HEK293 (cell line): ENCODE results near the gene COL9A3.

Experiments used
- CTCF ChIA-PET: fragments of 350-600 bp; formaldehyde crosslinking; extraction: SDS; loops from one replicate; lab custom pipeline; 2021; ENCODE audit warnings: antibody characterized with exemption; lab: Yijun Ruan, JAX
- POLR2A ChIA-PET: fragments of 300-600 bp; formaldehyde crosslinking; extraction: SDS; loops from one replicate; lab custom pipeline; 2020; ENCODE audit warnings: antibody characterized with exemption, inconsistent platforms; lab: Yijun Ruan, JAX
- H3K27ac ChIP-seq: fragments of 200-500 bp; sonication (Bioruptor generic); 2 replicates; pipeline ENCODE4 v1.5.1; 2014; ENCODE audit warnings: low read depth, low read length, control low read depth, inconsistent platforms; ENCODE audit errors: extremely low read depth
- H3K36me3 ChIP-seq, 2 experiments: fragments of 200-500 bp in 1 of 2; sonication (Bioruptor generic) in 1 of 2; 1 replicate in 1 of 2; 2 replicates in 1 of 2; pipeline ENCODE4 v1.5.1; 2014 to 2017; ENCODE audit warnings: inconsistent platforms in 2 of 2, low read length in 2 of 2; ENCODE audit not compliant: control insufficient read depth in 2 of 2, insufficient read depth in 1 of 2
- H3K4me1 ChIP-seq: fragments of 200-500 bp; sonication (Bioruptor generic); 2 replicates; pipeline ENCODE4 v1.5.1; 2014; ENCODE audit warnings: mild to moderate bottlenecking, low read length, inconsistent platforms; ENCODE audit not compliant: control insufficient read depth, insufficient read depth
- H3K4me3 ChIP-seq: 2 replicates; pipeline ENCODE4 v1.5.1; 2011; ENCODE audit warnings: low read depth, mild to moderate bottlenecking, control low read depth, low read length, moderate library complexity
- H3K9me3 ChIP-seq: fragments of 200-500 bp; sonication (Bioruptor generic); 2 replicates; pipeline ENCODE4 v1.5.1; 2014; ENCODE audit warnings: low read depth, low read length, inconsistent platforms; ENCODE audit not compliant: control insufficient read depth, insufficient read depth
- IKZF3 ChIP-seq: fragments of 450-650 bp; IDR thresholded peaks from 2 replicates; pipeline ENCODE4 v1.5.0; 2018; ENCODE audit warnings: missing biosample characterization, mild to moderate bottlenecking, missing genetic modification characterization, moderate library complexity
- KLF10 ChIP-seq: fragments of 450-650 bp; IDR thresholded peaks from 2 replicates; pipeline ENCODE4 v1.5.1; 2018; ENCODE audit warnings: missing biosample characterization, mild to moderate bottlenecking, missing genetic modification characterization
- PRDM1 ChIP-seq: fragments of 450-650 bp; formaldehyde crosslinking; IDR thresholded peaks from 2 replicates; pipeline ENCODE4; 2016; ENCODE audit warnings: missing biosample characterization, missing genetic modification characterization
- SP7 ChIP-seq: fragments of 450-650 bp; formaldehyde crosslinking; IDR thresholded peaks from 2 replicates; pipeline ENCODE4 v1.5.1; 2016; ENCODE audit warnings: missing biosample characterization, missing genetic modification characterization
- ZBTB11 ChIP-seq: fragments of 450-650 bp; formaldehyde crosslinking; conservative IDR thresholded peaks from 2 replicates; pipeline ENCODE4 v1.5.1; 2016; ENCODE audit warnings: low read depth, missing biosample characterization, missing genetic modification characterization
- ZBTB17 ChIP-seq: fragments of 450-650 bp; formaldehyde crosslinking; IDR thresholded peaks from 2 replicates; pipeline ENCODE4 v1.5.1; 2016; ENCODE audit warnings: missing biosample characterization, missing genetic modification characterization
- ZBTB48 ChIP-seq: fragments of 450-650 bp; formaldehyde crosslinking; IDR thresholded peaks from 2 replicates; pipeline ENCODE4 v1.5.1; 2016; ENCODE audit warnings: missing biosample characterization, missing genetic modification characterization
- ZNF112 ChIP-seq: fragments of 450-650 bp; formaldehyde crosslinking; IDR thresholded peaks from 2 replicates; pipeline ENCODE4 v1.5.0; 2017; ENCODE audit warnings: missing biosample characterization, missing genetic modification characterization
- ZNF155 ChIP-seq: fragments of 450-650 bp; formaldehyde crosslinking; IDR thresholded peaks from 2 replicates; pipeline ENCODE4 v1.5.1; 2016; ENCODE audit warnings: missing biosample characterization, missing genetic modification characterization
- ZNF223 ChIP-seq: fragments of 450-650 bp; formaldehyde crosslinking; IDR thresholded peaks from 2 replicates; pipeline ENCODE4 v1.5.1; 2016; ENCODE audit warnings: missing biosample characterization, missing genetic modification characterization
- ZNF26 ChIP-seq: fragments of 450-650 bp; formaldehyde crosslinking; IDR thresholded peaks from 2 replicates; pipeline ENCODE4 v1.5.1; 2016; ENCODE audit warnings: missing biosample characterization, missing genetic modification characterization
- ZNF292 ChIP-seq: fragments of 450-650 bp; formaldehyde crosslinking; IDR thresholded peaks from 2 replicates; pipeline ENCODE4 v1.5.1; 2016; ENCODE audit warnings: low read depth, missing biosample characterization, missing genetic modification characterization, borderline replicate concordance
- ZNF324 ChIP-seq: fragments of 450-650 bp; formaldehyde crosslinking; IDR thresholded peaks from 2 replicates; pipeline ENCODE4 v1.5.1; 2016; ENCODE audit warnings: missing biosample characterization, missing genetic modification characterization
- ZNF341 ChIP-seq: fragments of 450-650 bp; formaldehyde crosslinking; IDR thresholded peaks from 2 replicates; pipeline ENCODE4; 2016; ENCODE audit warnings: low read depth, missing biosample characterization, missing genetic modification characterization
- ZNF350 ChIP-seq: fragments of 450-650 bp; formaldehyde crosslinking; IDR thresholded peaks from 2 replicates; pipeline ENCODE4 v1.5.0; 2017; ENCODE audit warnings: missing biosample characterization, mild to moderate bottlenecking, missing genetic modification characterization
- ZNF391 ChIP-seq: fragments of 450-650 bp; formaldehyde crosslinking; IDR thresholded peaks from 2 replicates; pipeline ENCODE4 v1.5.1; 2016; ENCODE audit warnings: low read depth, missing biosample characterization, missing genetic modification characterization, borderline replicate concordance
- ZNF518A ChIP-seq: fragments of 450-650 bp; formaldehyde crosslinking; conservative IDR thresholded peaks from 2 replicates; pipeline ENCODE4 v1.5.1; 2016; ENCODE audit warnings: low read depth, missing biosample characterization, missing genetic modification characterization
- ZNF561 ChIP-seq: fragments of 450-650 bp; IDR thresholded peaks from 2 replicates; pipeline ENCODE4 v1.5.1; 2018; ENCODE audit warnings: missing biosample characterization, missing genetic modification characterization, borderline replicate concordance
- ZNF645 ChIP-seq: fragments of 450-650 bp; formaldehyde crosslinking; IDR thresholded peaks from 2 replicates; pipeline ENCODE4; 2016; ENCODE audit warnings: missing biosample characterization, missing genetic modification characterization
- ZNF707 ChIP-seq: fragments of 450-650 bp; formaldehyde crosslinking; IDR thresholded peaks from 2 replicates; pipeline ENCODE4 v1.5.1; 2016; ENCODE audit warnings: missing biosample characterization, missing genetic modification characterization
- TF ChIP-seq, protein P1 (sequence below): fragments of 450-650 bp; formaldehyde crosslinking; IDR thresholded peaks from 2 replicates; pipeline ENCODE4 v1.5.1; 2016; ENCODE audit warnings: missing biosample characterization, missing genetic modification characterization, low read depth

COL9A3 gene

GRCh38 chr20:62804627-62805154 is 12.2 kb upstream of the COL9A3 start, which contains the start of gene OGFR (continued):
- no peak for TF ChIP-seq ZNF518A (tag by site-specific recombination)
- 0 out of 2 replicates have a peak, but pooled peaks have one; percentile 16 for TF ChIP-seq ZNF561 (tag by site-specific recombination)
- no peak for TF ChIP-seq ZBTB48
- no peak for TF ChIP-seq ZNF707 (tag by site-specific recombination)
- no peak for TF ChIP-seq ZBTB17 (tag by site-specific recombination)
- TF ChIP-seq ZNF292: no peak
- TF ChIP-seq ZNF155 (tag by site-specific recombination): no peak
- no peak for TF ChIP-seq ZNF350
- TF ChIP-seq ZNF223 (tag by site-specific recombination): no peak
- no peak for TF ChIP-seq ZNF341 (tag by site-specific recombination)
- TF ChIP-seq ZNF324: no peak
- TF ChIP-seq ZNF645 (tag by site-specific recombination): no peak
- TF ChIP-seq, protein P1, sequence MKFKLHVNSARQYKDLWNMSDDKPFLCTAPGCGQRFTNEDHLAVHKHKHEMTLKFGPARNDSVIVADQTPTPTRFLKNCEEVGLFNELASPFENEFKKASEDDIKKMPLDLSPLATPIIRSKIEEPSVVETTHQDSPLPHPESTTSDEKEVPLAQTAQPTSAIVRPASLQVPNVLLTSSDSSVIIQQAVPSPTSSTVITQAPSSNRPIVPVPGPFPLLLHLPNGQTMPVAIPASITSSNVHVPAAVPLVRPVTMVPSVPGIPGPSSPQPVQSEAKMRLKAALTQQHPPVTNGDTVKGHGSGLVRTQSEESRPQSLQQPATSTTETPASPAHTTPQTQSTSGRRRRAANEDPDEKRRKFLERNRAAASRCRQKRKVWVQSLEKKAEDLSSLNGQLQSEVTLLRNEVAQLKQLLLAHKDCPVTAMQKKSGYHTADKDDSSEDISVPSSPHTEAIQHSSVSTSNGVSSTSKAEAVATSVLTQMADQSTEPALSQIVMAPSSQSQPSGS (tag by site-specific recombination): no peak
- TF ChIP-seq KLF10: peak; percentile 89
- no peak for TF ChIP-seq ZNF391 (tag by site-specific recombination)

DNA sequence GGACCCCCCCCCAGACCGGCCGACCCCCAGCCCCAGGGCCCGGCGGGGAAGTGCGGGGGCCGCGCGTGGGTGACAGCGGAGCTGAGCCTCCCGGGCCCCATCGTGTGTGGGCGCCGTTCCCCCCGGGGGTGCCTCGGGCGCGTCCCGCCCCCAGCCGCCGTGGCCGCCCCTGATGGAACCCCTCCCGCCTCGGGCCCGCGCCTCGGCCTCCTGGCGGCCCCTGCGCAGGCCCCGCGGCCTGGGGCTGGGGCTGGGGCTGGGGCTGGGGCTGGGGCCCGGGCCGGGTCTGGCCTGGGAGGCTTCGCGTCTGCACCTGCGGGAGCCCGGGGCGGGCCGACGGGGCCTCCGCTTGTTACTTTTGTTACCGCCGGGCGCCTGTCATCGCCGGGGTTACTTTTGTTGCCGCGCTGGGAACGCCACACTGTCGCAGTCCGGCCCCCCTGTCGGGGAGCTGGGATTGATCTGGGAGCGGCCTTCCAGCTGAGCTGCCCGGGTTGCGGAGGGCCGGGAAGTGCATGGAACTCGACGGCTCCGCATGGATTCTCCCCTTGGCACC is 11.6 kb upstream of the COL9A3 start:
- ChIA-PET POLR2A (interaction anchor here (1.3 to 3.6 kb wide), 4 partner anchors 10 to 18 kb away, joined by 3 to 22 read pairs (median 5); partner anchors contain the start of gene MRGBP), CTCF (interaction anchor here (1.1 to 3.4 kb wide), 3 partner anchors 13 to 101 kb away, joined by 3 to 18 read pairs (median 4); no protein-coding TSS in a partner anchor)
- Histone ChIP-seq H3K27ac (peak overlapping the region; percentile 80), H3K4me1 (no peaks in the 10 kb centered on the region), H3K9me3 (no peaks in the 10 kb centered on the region), H3K36me3 (peaks cover 4 to 54% of the 10 kb centered on the region in 2 experiments; a peak in 2 of 3 replicates), H3K4me3 (peak overlapping the region; percentile 97)
- TF ChIP-seq ZNF292 (no peak), ZNF112 (tag by site-specific recombination) (no peak), ZNF26 (no peak), ZBTB11 (tag by site-specific recombination) (no peak), PRDM1 (tag by site-specific recombination) (no peak), IKZF3 (tag by site-specific recombination) (peak; percentile 43; the same call in 1 of the 2 replicates), SP7 (0 out of 2 replicates have a peak, but pooled peaks have one; percentile 16), ZNF391 (tag by site-specific recombination) (no peak)
